Measurements from ENCODE around the gene WASF2.
A peak's percentile ranks its signal among the peaks of the same experiment; 100 is the strongest.

Gene WASF2

DNA sequence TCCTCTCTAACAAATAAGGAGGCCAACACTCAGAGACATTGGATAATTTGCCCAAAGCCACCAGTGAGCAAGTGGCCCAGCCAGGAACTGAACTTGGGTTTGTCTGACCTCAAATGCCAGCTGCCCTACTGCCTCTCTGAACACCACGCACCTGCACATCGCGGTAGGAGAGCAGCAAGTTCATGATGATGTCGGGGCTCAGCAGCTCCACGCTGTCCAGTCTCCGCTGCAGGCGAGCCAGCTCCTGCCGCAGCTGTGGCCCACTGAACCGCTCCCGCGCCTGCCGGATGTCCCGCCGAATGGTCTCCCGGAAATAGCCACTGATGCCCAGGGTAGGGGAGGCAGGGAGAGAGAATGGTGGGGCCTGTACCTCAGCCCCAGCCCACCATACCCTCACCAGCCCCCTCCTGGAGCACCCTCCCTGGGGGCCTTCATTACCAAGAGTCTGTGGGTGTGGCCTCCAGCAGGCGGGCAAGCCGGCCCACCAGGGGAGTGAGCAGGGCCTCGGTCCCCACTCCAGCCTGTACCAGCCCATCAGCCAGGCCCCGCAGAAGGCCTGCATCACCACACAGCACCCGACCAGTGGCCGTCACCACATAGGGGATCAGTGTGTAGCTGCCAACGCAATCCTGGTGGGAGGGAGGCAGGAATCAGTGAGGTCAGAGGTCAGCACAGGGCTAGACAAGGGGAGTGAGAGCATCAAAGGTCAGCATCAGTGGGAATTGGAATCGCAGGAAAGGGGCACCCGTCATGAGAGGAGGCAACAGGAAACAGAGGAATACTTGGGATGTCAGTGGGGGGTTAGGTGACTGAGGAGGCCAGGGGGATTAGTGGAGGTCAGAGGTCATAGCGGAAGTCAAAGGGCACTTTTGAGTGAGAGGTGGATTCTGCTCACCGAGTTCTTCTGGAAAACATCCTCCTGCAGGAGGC lies 125.9 kb downstream of the WASF2 start:
- Histone ChIP-seq H3K27me3 (ENCODE audit: insufficient read depth, poor library complexity, severe bottlenecking) (peaks cover 5% of the 10 kb centered on the region), H3K4me3 (replicated peaks; ENCODE audit: insufficient read depth, low read length) (no peak overlapping the region), H3K27ac (replicated peaks) (no peak overlapping the region)
- TF ChIP-seq GABPA (IDR thresholded peaks at IDR 0.05; ENCODE audit: low read depth) (no peak), SPI1 (IDR thresholded peaks at IDR 0.05; ENCODE audit: borderline replicate concordance, low read depth) (no peak), POLR2AphosphoS5 (IDR thresholded peaks at IDR 0.05; ENCODE audit: low read depth) (no peak)
- TF ChIP-seq, protein P1, sequence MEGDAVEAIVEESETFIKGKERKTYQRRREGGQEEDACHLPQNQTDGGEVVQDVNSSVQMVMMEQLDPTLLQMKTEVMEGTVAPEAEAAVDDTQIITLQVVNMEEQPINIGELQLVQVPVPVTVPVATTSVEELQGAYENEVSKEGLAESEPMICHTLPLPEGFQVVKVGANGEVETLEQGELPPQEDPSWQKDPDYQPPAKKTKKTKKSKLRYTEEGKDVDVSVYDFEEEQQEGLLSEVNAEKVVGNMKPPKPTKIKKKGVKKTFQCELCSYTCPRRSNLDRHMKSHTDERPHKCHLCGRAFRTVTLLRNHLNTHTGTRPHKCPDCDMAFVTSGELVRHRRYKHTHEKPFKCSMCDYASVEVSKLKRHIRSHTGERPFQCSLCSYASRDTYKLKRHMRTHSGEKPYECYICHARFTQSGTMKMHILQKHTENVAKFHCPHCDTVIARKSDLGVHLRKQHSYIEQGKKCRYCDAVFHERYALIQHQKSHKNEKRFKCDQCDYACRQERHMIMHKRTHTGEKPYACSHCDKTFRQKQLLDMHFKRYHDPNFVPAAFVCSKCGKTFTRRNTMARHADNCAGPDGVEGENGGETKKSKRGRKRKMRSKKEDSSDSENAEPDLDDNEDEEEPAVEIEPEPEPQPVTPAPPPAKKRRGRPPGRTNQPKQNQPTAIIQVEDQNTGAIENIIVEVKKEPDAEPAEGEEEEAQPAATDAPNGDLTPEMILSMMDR (IDR thresholded peaks at IDR 0.05; ENCODE audit: insufficient read depth, low read length) = no peak
- TF ChIP-seq, protein P2, sequence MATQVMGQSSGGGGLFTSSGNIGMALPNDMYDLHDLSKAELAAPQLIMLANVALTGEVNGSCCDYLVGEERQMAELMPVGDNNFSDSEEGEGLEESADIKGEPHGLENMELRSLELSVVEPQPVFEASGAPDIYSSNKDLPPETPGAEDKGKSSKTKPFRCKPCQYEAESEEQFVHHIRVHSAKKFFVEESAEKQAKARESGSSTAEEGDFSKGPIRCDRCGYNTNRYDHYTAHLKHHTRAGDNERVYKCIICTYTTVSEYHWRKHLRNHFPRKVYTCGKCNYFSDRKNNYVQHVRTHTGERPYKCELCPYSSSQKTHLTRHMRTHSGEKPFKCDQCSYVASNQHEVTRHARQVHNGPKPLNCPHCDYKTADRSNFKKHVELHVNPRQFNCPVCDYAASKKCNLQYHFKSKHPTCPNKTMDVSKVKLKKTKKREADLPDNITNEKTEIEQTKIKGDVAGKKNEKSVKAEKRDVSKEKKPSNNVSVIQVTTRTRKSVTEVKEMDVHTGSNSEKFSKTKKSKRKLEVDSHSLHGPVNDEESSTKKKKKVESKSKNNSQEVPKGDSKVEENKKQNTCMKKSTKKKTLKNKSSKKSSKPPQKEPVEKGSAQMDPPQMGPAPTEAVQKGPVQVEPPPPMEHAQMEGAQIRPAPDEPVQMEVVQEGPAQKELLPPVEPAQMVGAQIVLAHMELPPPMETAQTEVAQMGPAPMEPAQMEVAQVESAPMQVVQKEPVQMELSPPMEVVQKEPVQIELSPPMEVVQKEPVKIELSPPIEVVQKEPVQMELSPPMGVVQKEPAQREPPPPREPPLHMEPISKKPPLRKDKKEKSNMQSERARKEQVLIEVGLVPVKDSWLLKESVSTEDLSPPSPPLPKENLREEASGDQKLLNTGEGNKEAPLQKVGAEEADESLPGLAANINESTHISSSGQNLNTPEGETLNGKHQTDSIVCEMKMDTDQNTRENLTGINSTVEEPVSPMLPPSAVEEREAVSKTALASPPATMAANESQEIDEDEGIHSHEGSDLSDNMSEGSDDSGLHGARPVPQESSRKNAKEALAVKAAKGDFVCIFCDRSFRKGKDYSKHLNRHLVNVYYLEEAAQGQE (IDR thresholded peaks at IDR 0.05; ENCODE audit: insufficient replicate concordance, low read depth) = no peak
- no peak for DNase-seq (ENCODE audit: low read depth in 1 of 2, low spot score in 1 of 2)

DNA sequence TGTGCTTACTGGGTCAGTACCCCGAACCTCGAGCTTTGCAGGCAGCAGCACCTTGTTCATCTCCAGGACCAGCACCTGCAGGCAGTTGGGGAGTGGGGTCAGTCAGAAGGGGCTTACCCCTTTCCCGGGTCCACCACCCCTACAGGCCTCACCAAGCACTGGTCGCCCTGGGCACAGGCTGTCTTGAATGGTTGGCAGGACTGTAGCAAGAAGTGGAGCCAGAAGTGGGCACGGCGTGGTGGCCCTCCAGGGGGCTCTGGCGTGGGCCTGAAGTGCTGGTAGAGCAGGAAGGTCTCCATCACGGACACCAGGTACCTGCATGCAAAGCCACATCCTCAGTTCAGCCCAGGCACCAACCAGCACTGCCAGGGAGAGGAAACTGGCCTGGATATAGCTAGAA lies 128.4 kb downstream of the WASF2 start:
- H3K27me3 ChIP-seq (ENCODE audit: insufficient read depth, poor library complexity, severe bottlenecking) = peaks cover 6% of the 10 kb centered on the region
- no peak overlapping the region for H3K27ac ChIP-seq (replicated peaks)
- TF ChIP-seq, protein P1 (IDR thresholded peaks at IDR 0.05; ENCODE audit: insufficient read depth, low read length) = no peak
- no peak for TF ChIP-seq POLR2AphosphoS5 (IDR thresholded peaks at IDR 0.05; ENCODE audit: low read depth)
- TF ChIP-seq, protein P2 (IDR thresholded peaks at IDR 0.05; ENCODE audit: insufficient replicate concordance, low read depth) = no peak
- TF ChIP-seq GABPA (IDR thresholded peaks at IDR 0.05; ENCODE audit: low read depth) = no peak
- no peak for TF ChIP-seq SPI1 (IDR thresholded peaks at IDR 0.05; ENCODE audit: borderline replicate concordance, low read depth)
- no peak for DNase-seq (ENCODE audit: low read depth in 1 of 2, low spot score in 1 of 2)
- no peak overlapping the region for H3K4me3 ChIP-seq (replicated peaks; ENCODE audit: insufficient read depth, low read length)

DNA sequence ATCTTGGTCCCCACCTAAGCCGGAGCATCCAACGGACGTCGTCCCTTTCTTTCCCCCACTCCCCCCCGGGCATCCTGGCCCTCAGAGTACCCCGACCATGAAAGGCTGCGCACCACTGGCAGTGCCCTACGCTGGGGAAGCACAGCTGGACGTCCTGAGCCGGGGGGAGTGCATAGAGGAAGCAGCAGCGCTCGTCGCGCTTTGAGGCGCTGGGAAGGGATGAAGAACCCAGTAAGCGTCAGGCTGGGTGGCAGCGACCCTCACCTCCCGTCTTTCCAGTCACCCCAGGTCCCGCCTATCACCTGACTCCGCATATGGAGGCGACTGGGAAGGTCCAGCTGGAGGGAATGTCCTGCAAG lies 128.9 kb downstream of the WASF2 start:
- Histone ChIP-seq H3K27ac (replicated peaks) (no peak overlapping the region), H3K4me3 (replicated peaks; ENCODE audit: insufficient read depth, low read length) (peak overlapping the region; percentile 61), H3K27me3 (ENCODE audit: insufficient read depth, poor library complexity, severe bottlenecking) (peaks cover 6% of the 10 kb centered on the region)
- TF ChIP-seq GABPA (IDR thresholded peaks at IDR 0.05; ENCODE audit: low read depth) = no peak
- TF ChIP-seq POLR2AphosphoS5 (IDR thresholded peaks at IDR 0.05; ENCODE audit: low read depth) = no peak
- TF ChIP-seq SPI1 (IDR thresholded peaks at IDR 0.05; ENCODE audit: borderline replicate concordance, low read depth) = no peak
- TF ChIP-seq, protein P1 (IDR thresholded peaks at IDR 0.05; ENCODE audit: insufficient read depth, low read length) = no peak
- TF ChIP-seq, protein P2 (IDR thresholded peaks at IDR 0.05; ENCODE audit: insufficient replicate concordance, low read depth) = no peak
- no peak for DNase-seq (ENCODE audit: low read depth in 1 of 2, low spot score in 1 of 2)
